ENCODE data around the gene TRNAU1AP. TPM values are rescaled to one million over a fixed set of nuclear protein-coding genes. Genes with fewer than 3 reads are reported as not detected.

The TRNAU1AP gene
- total and polyA plus RNA-seq, 2 of the 13 experiments (the other 11 are each of a cell fraction or from before 2014, with no cell fraction given): 29.0 to 42.9 TPM

- peak; percentile 29; the same call in 1 of the 2 replicates for TF ChIP-seq ZNF547 (CRISPR knock-in tag; IDR thresholded peaks at IDR 0.05)
- peak; percentile 22; the same call in 1 of the 2 replicates for TF ChIP-seq KLF12 (CRISPR knock-in tag; IDR thresholded peaks at IDR 0.05; ENCODE audit: borderline replicate concordance)
- peak; percentile 64; the same call in 1 of the 2 replicates for TF ChIP-seq POGZ (CRISPR knock-in tag; IDR thresholded peaks at IDR 0.05)
- TF ChIP-seq PATZ1 (CRISPR knock-in tag; IDR thresholded peaks at IDR 0.05): no peak
- no peak for TF ChIP-seq KDM3A (CRISPR knock-in tag; IDR thresholded peaks at IDR 0.05; ENCODE audit: low read depth)
- no peak for TF ChIP-seq HNF1A (IDR thresholded peaks at IDR 0.05; ENCODE audit: low read depth)
- TF ChIP-seq HNF1A (CRISPR knock-in tag; IDR thresholded peaks at IDR 0.05; ENCODE audit: borderline replicate concordance): no peak
- TF ChIP-seq AGO2 (optimal IDR thresholded peaks at IDR 0.05; ENCODE audit: low read depth, low read length): no peak
- TF ChIP-seq MIXL1 (CRISPR knock-in tag; IDR thresholded peaks at IDR 0.05): no peak
- TF ChIP-seq TRAFD1 (CRISPR knock-in tag; IDR thresholded peaks at IDR 0.05; ENCODE audit: borderline replicate concordance): no peak
- no peak for TF ChIP-seq NR2F6 (IDR thresholded peaks at IDR 0.05)
- peak; percentile 17; the same call in 1 of the 2 replicates for TF ChIP-seq NR2F6 (CRISPR knock-in tag; IDR thresholded peaks at IDR 0.05)
- no peak for TF ChIP-seq ZNF7 (CRISPR knock-in tag; IDR thresholded peaks at IDR 0.05)
- no peak for TF ChIP-seq CENPX (CRISPR knock-in tag; IDR thresholded peaks at IDR 0.05)
- TF ChIP-seq RARG (CRISPR knock-in tag; IDR thresholded peaks at IDR 0.05; ENCODE audit: low read depth): no peak
- 0 out of 2 replicates have a peak, but pooled peaks have one; percentile 51 for TF ChIP-seq GATA4 (IDR thresholded peaks at IDR 0.05; ENCODE audit: borderline replicate concordance, low read depth)
- TF ChIP-seq NFKB2 (CRISPR knock-in tag; IDR thresholded peaks at IDR 0.05; ENCODE audit: borderline replicate concordance): peak; percentile 53; the same call in 1 of the 2 replicates
- TF ChIP-seq PHB2 (IDR thresholded peaks at IDR 0.05; ENCODE audit: partially characterized antibody): no peak
- TF ChIP-seq JDP2 (CRISPR knock-in tag; IDR thresholded peaks at IDR 0.05; ENCODE audit: borderline replicate concordance): no peak; the same call in 1 of the 2 replicates
- TF ChIP-seq PLRG1 (conservative IDR thresholded peaks at IDR 0.05): no peak
- no peak for TF ChIP-seq ZNF3 (CRISPR knock-in tag; IDR thresholded peaks at IDR 0.05)
- TF ChIP-seq ZMYM3 (CRISPR knock-in tag; IDR thresholded peaks at IDR 0.05): peak; percentile 92
- TF ChIP-seq SP2 (CRISPR knock-in tag; IDR thresholded peaks at IDR 0.05): no peak
- peak; percentile 53; the same call in 1 of the 2 replicates for TF ChIP-seq MED13 (CRISPR knock-in tag; IDR thresholded peaks at IDR 0.05)
- TF ChIP-seq FOXK1 (CRISPR knock-in tag; IDR thresholded peaks at IDR 0.05; ENCODE audit: borderline replicate concordance, low read depth): no peak; the same call in 1 of the 2 replicates
Measured at GRCh38 chr1:28505406-28506187, 47.3 kb upstream of the TRNAU1AP start, which contains the start of gene RCC1 (continued).
